GM18861 (cell line): ENCODE data around the gene RFTN1.
"Not testable (repeated sequence)": the region's sequence is repeated elsewhere in the genome, so short reads cannot be mapped to it uniquely, and the experiment has no call there.

Source experiments
- ATAC-seq: cut with Tn5 transposase; IDR thresholded peaks from one replicate; pipeline ENCODE4 v1.9.1; 2021; ENCODE audit not compliant: unreplicated experiment

The RFTN1 gene

DNA sequence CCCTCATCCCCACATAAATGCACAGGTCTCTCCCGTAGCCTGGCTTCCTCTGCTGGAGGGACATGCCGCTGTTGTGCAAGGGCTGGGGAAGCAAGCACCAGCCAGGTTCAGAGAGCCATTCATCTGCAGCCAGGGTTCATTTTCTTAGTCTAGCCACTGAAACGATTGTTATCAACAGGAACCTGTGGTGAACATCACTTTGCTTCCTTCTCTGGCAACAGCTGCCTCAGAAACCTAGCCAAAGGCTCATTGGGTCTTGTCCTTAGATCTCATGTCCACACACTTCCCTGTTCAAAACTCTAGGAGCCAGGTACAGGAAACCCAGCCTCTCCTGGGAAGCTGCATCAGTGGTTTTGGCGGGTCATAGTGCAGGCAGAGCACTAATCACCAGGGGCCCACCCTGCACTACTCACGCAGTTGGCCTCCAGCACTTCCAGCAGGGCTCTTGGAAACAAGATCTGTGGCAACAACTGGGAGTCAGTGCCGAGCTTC is 201.5 kb downstream of the RFTN1 start:
- ATAC-seq = peak; percentile 56

DNA sequence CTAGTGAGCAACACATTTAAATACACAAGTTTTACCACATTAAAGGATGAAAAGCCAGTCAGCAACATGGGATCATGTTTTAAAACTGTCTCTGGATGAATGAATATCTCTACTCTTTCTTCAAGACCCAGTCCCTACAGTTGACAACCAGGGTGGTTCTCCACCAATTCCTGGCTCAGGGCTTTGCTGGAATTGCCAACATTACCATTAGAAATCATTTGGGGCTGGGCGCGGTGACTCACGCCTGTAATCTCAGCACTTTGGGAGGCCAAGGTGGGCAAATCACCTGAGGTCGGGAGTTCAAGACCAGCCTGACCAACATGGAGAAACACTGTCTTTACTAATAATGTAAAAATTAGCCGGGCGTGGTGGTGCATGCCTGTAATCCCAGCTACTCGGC is 203.0 kb downstream of the RFTN1 start:
- not testable (repeated sequence) for ATAC-seq

GRCh38 chr3:16309558-16309957 is 203.9 kb downstream of the RFTN1 start:
- peak; percentile 81 for ATAC-seq

GRCh38 chr3:16308727-16309126 is 204.8 kb downstream of the RFTN1 start:
- ATAC-seq = no peak

GRCh38 chr3:16307832-16308531 is 205.5 kb downstream of the RFTN1 start:
- ATAC-seq = no peak

GRCh38 chr3:16305111-16305541 is 208.4 kb downstream of the RFTN1 start:
- ATAC-seq = no peak

DNA sequence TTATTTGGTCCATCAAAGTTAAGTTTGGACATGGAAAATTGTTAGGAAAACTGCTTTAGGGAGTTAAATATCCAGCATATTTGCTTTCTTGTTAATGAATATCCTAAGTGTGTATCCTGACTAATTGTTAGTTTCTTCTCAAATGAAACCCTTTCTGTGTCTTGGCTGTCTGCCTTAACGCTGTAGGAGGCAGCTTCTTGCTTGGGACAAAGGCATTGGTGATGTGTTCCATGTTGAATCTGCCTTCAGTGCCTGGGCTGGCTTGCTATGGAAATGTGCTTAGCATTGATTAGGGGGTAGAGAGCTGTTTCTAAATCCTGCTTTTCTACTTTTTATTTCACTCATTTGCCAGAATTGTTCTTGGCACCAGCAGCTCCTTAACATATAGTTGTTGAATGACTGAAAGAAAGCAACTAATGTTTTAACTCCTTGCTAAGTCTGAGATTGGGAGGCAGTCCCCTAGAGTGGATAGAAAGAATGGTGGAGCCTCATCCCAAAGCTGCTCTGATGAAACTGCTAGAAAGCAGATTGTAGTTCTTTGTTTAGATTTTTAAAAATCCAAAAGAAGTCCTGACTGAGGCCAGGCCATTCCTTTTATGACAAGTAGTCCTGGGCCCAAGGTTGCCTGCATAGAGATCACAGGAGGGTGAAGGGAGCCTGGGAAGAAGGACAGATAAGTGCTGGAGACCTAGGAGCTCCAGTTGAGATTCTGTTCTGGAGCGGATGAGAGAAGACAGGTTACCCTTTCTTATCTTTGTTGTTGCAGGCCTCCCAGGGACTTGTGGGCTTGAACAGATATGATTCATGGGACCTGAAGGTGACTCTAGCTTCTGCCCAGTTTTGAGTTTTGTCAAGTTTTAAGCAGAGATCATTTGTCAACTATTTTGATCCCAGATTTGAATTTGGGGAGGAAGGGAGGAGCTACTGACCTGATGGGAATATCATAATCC is 209.2 kb downstream of the RFTN1 start:
- no peak for ATAC-seq

GRCh38 chr3:16303037-16303575 is 210.4 kb downstream of the RFTN1 start:
- ATAC-seq = no peak

DNA sequence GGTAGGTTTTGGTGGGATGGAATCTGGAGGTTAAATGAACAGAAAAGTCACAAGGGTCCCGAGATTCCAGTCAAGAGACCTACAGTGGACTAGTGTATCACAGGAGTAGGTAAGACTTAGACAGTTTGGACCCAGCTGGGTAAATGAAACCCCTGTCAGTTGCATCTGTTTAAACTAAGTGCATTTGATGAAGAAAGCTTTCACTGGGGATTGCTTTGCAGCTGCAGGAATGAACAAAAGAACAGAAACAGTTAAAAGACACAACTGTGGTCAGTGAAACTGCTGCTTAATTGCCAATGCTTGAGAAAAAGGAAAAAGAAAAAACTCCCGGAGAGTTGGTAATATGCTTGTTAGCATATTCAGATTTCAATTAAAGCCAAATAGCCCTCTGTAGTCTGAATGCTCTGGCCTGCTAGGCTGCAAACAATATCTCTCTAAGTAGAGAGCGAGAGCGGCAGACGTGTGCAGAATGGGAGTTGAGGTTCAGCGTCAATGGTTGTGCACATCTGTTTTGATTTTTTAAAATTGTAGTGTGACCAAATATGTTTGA is 211.3 kb downstream of the RFTN1 start:
- no peak for ATAC-seq

DNA sequence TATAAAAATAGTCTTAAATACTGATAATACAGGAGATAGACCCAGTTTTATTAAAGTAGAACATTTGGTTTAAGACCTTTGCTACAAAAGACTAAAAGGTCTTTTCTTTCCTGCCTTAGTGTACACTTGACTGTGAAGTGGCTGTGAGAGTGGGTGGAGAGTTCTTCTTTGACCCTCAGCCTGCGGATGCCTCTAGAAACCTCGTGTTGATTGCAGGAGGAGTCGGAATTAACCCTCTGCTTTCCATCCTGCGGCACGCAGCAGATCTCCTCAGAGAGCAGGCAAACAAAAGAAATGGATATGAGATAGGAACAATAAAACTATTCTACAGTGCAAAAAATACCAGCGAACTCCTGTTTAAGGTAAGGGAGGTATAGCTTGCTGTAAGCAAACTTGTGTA is 212.0 kb downstream of the RFTN1 start:
- ATAC-seq = no peak

DNA sequence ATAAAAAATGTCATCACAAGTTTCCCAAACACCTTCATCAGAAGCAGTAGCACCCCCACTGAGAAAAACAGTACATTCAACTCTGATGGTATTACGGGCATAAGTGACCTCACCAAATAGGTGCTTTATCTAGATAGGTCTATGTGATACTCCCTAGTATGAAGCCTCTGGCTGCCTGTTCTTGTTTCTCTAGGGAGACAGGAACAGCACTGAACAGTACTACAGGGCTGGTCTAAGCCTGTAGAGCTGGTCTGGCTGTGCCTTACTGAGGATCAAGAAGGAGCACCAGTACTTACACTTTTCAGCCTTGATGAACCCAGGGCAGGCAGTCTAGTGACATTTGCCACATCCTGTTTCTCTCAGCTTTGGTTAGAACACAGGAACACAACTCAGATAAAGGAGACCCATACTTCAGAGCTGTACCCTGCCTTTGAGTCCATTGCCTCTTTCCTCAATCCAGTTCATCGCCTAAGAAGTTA is 212.6 kb downstream of the RFTN1 start:
- ATAC-seq = peak; percentile 69

- peak; percentile 47 for ATAC-seq
Measured at GRCh38 chr3:16300307-16300706, 213.2 kb downstream of the RFTN1 start.

DNA sequence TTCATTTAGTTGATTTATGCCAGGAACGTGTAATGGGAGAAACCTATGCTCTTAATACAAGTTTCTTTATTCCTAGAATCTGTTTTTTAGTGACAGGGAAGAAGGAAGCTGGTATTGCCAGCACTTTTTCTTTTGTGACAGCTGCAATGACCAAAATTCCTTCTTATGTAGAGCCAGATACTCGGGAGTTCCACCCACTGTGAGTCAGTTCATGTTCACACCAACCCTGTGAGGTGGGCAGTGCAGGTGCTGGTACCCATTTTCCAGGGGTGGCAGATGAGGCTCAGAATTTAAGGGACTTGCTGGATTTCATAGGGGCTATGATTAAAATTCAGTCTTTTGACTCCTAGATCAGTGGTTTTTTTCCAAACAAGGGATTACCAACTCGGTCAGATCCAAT is 213.8 kb downstream of the RFTN1 start:
- no peak for ATAC-seq

DNA sequence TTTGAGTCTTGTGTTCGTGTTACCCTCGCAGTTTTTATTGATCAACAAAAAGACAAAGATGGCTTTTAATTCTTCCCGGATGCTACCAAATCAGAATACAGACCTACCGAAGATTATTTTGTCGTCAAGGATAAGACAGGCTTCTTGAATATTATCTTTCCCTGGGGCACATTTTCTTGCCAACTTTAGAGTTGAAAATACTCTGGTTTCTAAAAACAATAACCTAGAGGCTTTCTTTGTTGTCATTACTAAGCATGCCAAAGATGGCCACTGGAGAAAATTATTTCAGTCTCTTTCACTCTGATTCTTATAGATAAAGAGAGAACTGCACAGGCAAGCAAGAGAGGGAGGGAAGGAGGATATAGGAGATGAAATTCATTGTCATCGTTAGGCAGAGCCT is 214.6 kb downstream of the RFTN1 start:
- no peak for ATAC-seq

GRCh38 chr3:16297997-16298885 is 215.3 kb downstream of the RFTN1 start:
- ATAC-seq = no peak

- ATAC-seq = no peak
Measured at GRCh38 chr3:16295298-16295890, 218.1 kb downstream of the RFTN1 start.

- no peak for ATAC-seq
Measured at GRCh38 chr3:16294844-16295243, 218.7 kb downstream of the RFTN1 start.

GRCh38 chr3:16290827-16291196 is 222.7 kb downstream of the RFTN1 start:
- ATAC-seq = peak; percentile 29

DNA sequence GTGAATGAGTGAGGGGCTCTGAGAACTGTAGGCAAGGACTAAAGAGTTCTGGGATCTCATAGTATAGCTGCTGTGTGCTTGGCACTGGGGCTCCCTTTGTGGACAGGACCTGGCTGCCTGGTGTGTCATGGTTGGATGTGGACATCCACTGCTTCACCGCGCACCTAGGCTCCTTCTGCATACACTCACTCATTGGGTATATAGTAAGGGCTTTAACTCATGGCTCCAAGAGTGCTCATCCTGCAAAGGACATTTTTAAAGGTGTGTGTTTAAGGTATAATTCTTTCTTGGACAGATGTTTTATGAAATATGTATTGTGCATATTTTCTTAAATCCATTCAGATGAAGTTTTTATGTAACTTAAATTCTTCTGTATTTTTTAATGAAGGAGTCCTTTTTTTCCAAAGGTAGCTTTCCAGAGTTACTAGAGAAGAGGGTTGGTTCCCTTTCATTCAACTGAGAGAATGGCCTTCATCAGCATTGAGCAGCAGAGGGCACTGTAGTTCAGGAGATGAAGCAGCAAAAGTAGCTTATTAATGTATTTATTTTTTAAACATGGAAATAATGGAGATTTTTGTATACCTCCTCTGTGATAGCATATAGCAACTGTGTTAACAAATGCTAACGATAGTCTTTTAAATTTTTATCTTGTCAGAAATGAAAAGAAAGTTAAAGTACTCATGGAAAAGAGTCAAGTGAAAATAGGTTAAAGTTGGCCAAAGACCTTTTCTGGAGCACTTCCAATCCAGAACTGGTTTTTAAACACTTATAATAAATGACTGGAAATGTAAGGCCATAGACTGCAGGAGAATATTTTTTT is 223.3 kb downstream of the RFTN1 start:
- ATAC-seq = no peak
